Duodenal mucosa (tissue), 2 donors: ENCODE results near the gene STRA6.

ENCODE experiments used
- H3K27ac ChIP-seq: one replicate; pipeline ENCODE4 v1.7.0; 2013; ENCODE audit warnings: low read depth, low read length
- H3K27me3 ChIP-seq, 2 donors: one replicate each; pipeline ENCODE4 v1.7.0; 2013; ENCODE audit warnings: low read length in 2 of 2, control low read depth in 1 of 2; ENCODE audit not compliant: insufficient read depth in 2 of 2, control insufficient read depth in 1 of 2
- H3K36me3 ChIP-seq, 2 donors: one replicate each; pipeline ENCODE4 v1.7.0; 2013; ENCODE audit warnings: low read length in 2 of 2, control low read depth in 1 of 2; ENCODE audit not compliant: insufficient read depth in 2 of 2, control insufficient read depth in 1 of 2
- H3K4me1 ChIP-seq, 2 donors: one replicate each; pipeline ENCODE4 v1.7.0; 2013; ENCODE audit warnings: low read length in 2 of 2, control low read depth in 1 of 2; ENCODE audit not compliant: insufficient read depth in 2 of 2, control insufficient read depth in 1 of 2
- H3K4me3 ChIP-seq, 2 donors: one replicate each; pipeline ENCODE4 v1.7.0; 2013; ENCODE audit warnings: low read length in 2 of 2, low read depth in 1 of 2
- H3K9ac ChIP-seq, 2 donors: one replicate each; pipeline ENCODE4 v1.7.0; 2013; ENCODE audit warnings: low read length in 2 of 2, low read depth in 1 of 2
- H3K9me3 ChIP-seq, 2 donors: one replicate each; pipeline ENCODE4 v1.7.0; 2013; ENCODE audit warnings: low read length in 2 of 2, control low read depth in 1 of 2; ENCODE audit not compliant: control insufficient read depth in 1 of 2

The STRA6 gene

GRCh38 chr15:74202452-74203401, at the start of gene STRA6:
TSS of gene STRA6 (minus strand) at chr15:74202787. CDS start at chr15:74202267, 520 bp downstream.
- Histone ChIP-seq H3K4me1 (no peaks in the 10 kb centered on the region), H3K27me3 (peaks cover 0 to 11% of the 10 kb centered on the region in 2 donors), H3K36me3 (no peaks in the 10 kb centered on the region), H3K9me3 (no peaks in the 10 kb centered on the region), H3K27ac (no peak within 1 kb of the TSS), H3K9ac (no peak within 1 kb of the TSS), H3K4me3 (no peak within 1 kb of the TSS)

GRCh38 chr15:74252291-74252690, 49.7 kb upstream of the STRA6 start:
- no peaks in the 10 kb centered on the region for H3K4me1 ChIP-seq
- no peak overlapping the region for H3K9ac ChIP-seq
- no peak overlapping the region for H3K27ac ChIP-seq
- H3K27me3 ChIP-seq = no peaks in the 10 kb centered on the region
- H3K9me3 ChIP-seq = no peaks in the 10 kb centered on the region
- H3K36me3 ChIP-seq = no peaks in the 10 kb centered on the region
- H3K4me3 ChIP-seq = no peak overlapping the region

GRCh38 chr15:74251131-74251811, 48.7 kb upstream of the STRA6 start:
- Histone ChIP-seq H3K4me3 (no peak overlapping the region), H3K9me3 (no peaks in the 10 kb centered on the region), H3K36me3 (no peaks in the 10 kb centered on the region), H3K4me1 (no peaks in the 10 kb centered on the region), H3K9ac (no peak overlapping the region), H3K27me3 (no peaks in the 10 kb centered on the region), H3K27ac (no peak overlapping the region)

GRCh38 chr15:74250266-74250665, 47.7 kb upstream of the STRA6 start:
- Histone ChIP-seq H3K9me3 (no peaks in the 10 kb centered on the region), H3K9ac (no peak overlapping the region), H3K4me1 (no peaks in the 10 kb centered on the region), H3K27ac (no peak overlapping the region), H3K4me3 (no peak overlapping the region), H3K36me3 (no peaks in the 10 kb centered on the region), H3K27me3 (peaks cover 0 to 3% of the 10 kb centered on the region in 2 donors)

GRCh38 chr15:74245342-74245931, 42.9 kb upstream of the STRA6 start:
- Histone ChIP-seq H3K4me3 (no peak overlapping the region), H3K27ac (no peak overlapping the region), H3K9me3 (no peaks in the 10 kb centered on the region)

GRCh38 chr15:74244822-74245341, 42.3 kb upstream of the STRA6 start:
- H3K36me3 ChIP-seq = no peaks in the 10 kb centered on the region
- peaks cover 5 to 6% of the 10 kb centered on the region in 2 donors for H3K4me1 ChIP-seq
- H3K27ac ChIP-seq = no peak overlapping the region
- H3K4me3 ChIP-seq = no peak overlapping the region
- H3K27me3 ChIP-seq = peaks cover 0 to 3% of the 10 kb centered on the region in 2 donors
- H3K9ac ChIP-seq = no peak overlapping the region
- no peaks in the 10 kb centered on the region for H3K9me3 ChIP-seq

More at GRCh38 chr15:74245342-74245931, 42.9 kb upstream of the STRA6 start:
- H3K36me3 ChIP-seq = no peaks in the 10 kb centered on the region
- H3K4me1 ChIP-seq = peaks cover 0 to under 1% of the 10 kb centered on the region in 2 donors
- H3K27me3 ChIP-seq = peaks cover 0 to 3% of the 10 kb centered on the region in 2 donors
- no peak overlapping the region for H3K9ac ChIP-seq

GRCh38 chr15:74243431-74243830, 40.8 kb upstream of the STRA6 start:
- H3K27me3 ChIP-seq = peaks cover 0 to 3% of the 10 kb centered on the region in 2 donors
- no peak overlapping the region for H3K27ac ChIP-seq
- no peaks in the 10 kb centered on the region for H3K36me3 ChIP-seq
- H3K9ac ChIP-seq = no peak overlapping the region
- H3K4me3 ChIP-seq = no peak overlapping the region
- H3K9me3 ChIP-seq = no peaks in the 10 kb centered on the region
- H3K4me1 ChIP-seq = peaks cover 11% of the 10 kb centered on the region in 2 donors

GRCh38 chr15:74242441-74243185, 40.0 kb upstream of the STRA6 start:
- H3K9ac ChIP-seq = no peak overlapping the region
- peaks cover 11% of the 10 kb centered on the region in 2 donors for H3K4me1 ChIP-seq
- no peaks in the 10 kb centered on the region for H3K36me3 ChIP-seq
- H3K27me3 ChIP-seq = peaks cover 0 to 3% of the 10 kb centered on the region in 2 donors
- no peak overlapping the region for H3K4me3 ChIP-seq
- H3K27ac ChIP-seq = no peak overlapping the region
- H3K9me3 ChIP-seq = no peaks in the 10 kb centered on the region

GRCh38 chr15:74240897-74241614, 38.5 kb upstream of the STRA6 start:
- no peak overlapping the region for H3K9ac ChIP-seq
- H3K4me1 ChIP-seq = peaks cover 11% of the 10 kb centered on the region in 2 donors
- no peaks in the 10 kb centered on the region for H3K9me3 ChIP-seq
- no peak overlapping the region for H3K4me3 ChIP-seq
- H3K36me3 ChIP-seq = no peaks in the 10 kb centered on the region
- H3K27me3 ChIP-seq = peaks cover 0 to 3% of the 10 kb centered on the region in 2 donors
- H3K27ac ChIP-seq = no peak overlapping the region
